Measurements from ENCODE around the gene MGRN1.

- TF ChIP-seq CTCF (IDR thresholded peaks at IDR 0.05; ENCODE audit: poor library complexity, severe bottlenecking) (no peak), POLR2AphosphoS5 (IDR thresholded peaks at IDR 0.05) (no peak)
Observed at GRCh38 chr16:4593086-4593485, 31.5 kb upstream of the MGRN1 start.

Measured in neural cell (in vitro differentiated cells).